SK-N-SH (cell line): ENCODE data around the gene RBM12.

ENCODE experiments used
- CTCF ChIP-seq: fragments of 200-600 bp; sonication (generic); IDR thresholded peaks from 2 replicates; pipeline ENCODE4 v1.6.1; 2017; ENCODE audit warnings: antibody characterized with exemption, mild to moderate bottlenecking, moderate library complexity
- RAD21 ChIP-seq: IDR thresholded peaks from 2 replicates; pipeline ENCODE4 v1.6.1; 2012; ENCODE audit warnings: mild to moderate bottlenecking, low read length

GRCh38 chr20:35606127-35606526 lies 58.6 kb downstream of the RBM12 start:
- no peak for TF ChIP-seq RAD21
- TF ChIP-seq CTCF = no peak
